Tibial nerve (tissue), 4 donors: ENCODE measurements around the gene PDYN. TPM values are rescaled to one million over a fixed set of nuclear protein-coding genes. Genes with fewer than 3 reads are reported as not detected.

Experiments used
- DNase-seq, 2 donors: peaks; one replicate each; pipeline ENCODE4 v3.0.0-alpha.2; 2019; ENCODE audit warnings: low spot score in 2 of 2
- H3K27ac ChIP-seq, 4 donors: fragments of 200-600 bp; sonication (generic) in 3 of 4; one replicate each; pipeline ENCODE4 v1.5.1; 2017 to 2019; ENCODE audit warnings: mild to moderate bottlenecking in 1 of 4
- H3K27me3 ChIP-seq, 2 donors: fragments of 200-600 bp; sonication (generic) in 1 of 2; one replicate each; pipeline versions ENCODE4 v1.5.1 to v1.6.0; 2017 to 2019
- H3K36me3 ChIP-seq, 3 donors: fragments of 200-600 bp; sonication (generic); one replicate each; pipeline ENCODE4 v1.5.1; 2018 to 2019
- H3K4me1 ChIP-seq, 4 donors: fragments of 200-600 bp; sonication (generic) in 3 of 4; one replicate each; pipeline ENCODE4 v1.5.1; 2017 to 2019
- H3K4me3 ChIP-seq, 4 donors: fragments of 200-600 bp; sonication (generic) in 3 of 4; one replicate each; pipeline ENCODE4 v1.5.1; 2017 to 2019; ENCODE audit warnings: mild to moderate bottlenecking in 1 of 4, moderate library complexity in 1 of 4
- H3K9me3 ChIP-seq, 4 donors: fragments of 200-600 bp; sonication (generic) in 3 of 4; one replicate each; pipeline ENCODE4 v1.5.1; 2017 to 2019
- EP300 ChIP-seq, 2 donors: sonication (generic); formaldehyde crosslinking; IDR thresholded peaks; one replicate each; pipeline ENCODE4 v1.6.1; 2017; ENCODE audit warnings: antibody characterized with exemption in 2 of 2, mild to moderate bottlenecking in 1 of 2
- POLR2A ChIP-seq, 2 donors: fragments of 450-650 bp; IDR thresholded peaks; one replicate each; pipeline ENCODE4 v1.6.1; 2017; ENCODE audit warnings: antibody characterized with exemption in 2 of 2, mild to moderate bottlenecking in 2 of 2, moderate library complexity in 2 of 2
- WGBS, 2 donors: methylation state at CpG; one replicate each; pipeline ENCODE4 v1.1.5; 2018; 5-methylcytosine and 5-hydroxymethylcytosine counted together
- total RNA-seq, 4 donors: library from RNA; depleted of rRNA; stranded (reverse); fragments of >200 nt; gene quantifications; one replicate each; pipeline ENCODE4 v1.1.0, GENCODE V29; 2016
- TF ChIP-seq, protein P1 (sequence below), 5 experiments: fragments of 200-600 bp in 3 of 5; fragments of 450-650 bp in 2 of 5; sonication (generic) in 3 of 5; IDR thresholded peaks; one replicate each; pipeline ENCODE4 v1.5.1; 2016 to 2019; ENCODE audit warnings: antibody characterized with exemption in 5 of 5, mild to moderate bottlenecking in 3 of 5, moderate library complexity in 2 of 5

PDYN gene
- total RNA-seq, 4 donors from 2014 or later, result not detected

DNA sequence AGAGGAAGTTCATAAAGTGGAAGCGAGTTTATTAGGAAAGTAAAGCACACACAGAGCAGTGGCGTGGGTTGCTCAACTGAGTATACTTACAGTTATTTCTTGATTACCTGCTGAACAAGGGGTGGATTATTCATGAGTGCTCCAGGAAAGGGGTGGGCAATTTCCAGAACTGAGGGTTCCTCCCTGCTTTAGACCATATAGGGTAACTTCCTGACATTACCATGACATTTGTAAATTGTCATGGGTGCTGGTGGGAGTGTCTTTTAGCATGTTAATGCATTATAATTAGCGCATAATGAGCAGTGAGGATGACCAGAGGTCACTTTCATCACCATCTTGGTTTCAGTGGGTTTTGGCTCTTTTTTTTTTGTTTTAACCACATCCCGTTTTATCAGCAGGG is 29.8 kb downstream of the PDYN start:
- Histone ChIP-seq H3K4me1 (peaks cover 0 to 13% (median 0%) of the 10 kb centered on the region in 4 donors), H3K4me3 (no peak overlapping the region), H3K27me3 (no peaks in the 10 kb centered on the region), H3K36me3 (no peaks in the 10 kb centered on the region), H3K27ac (no peak overlapping the region), H3K9me3 (no peaks in the 10 kb centered on the region)
- no peak for DNase-seq
- TF ChIP-seq EP300 (IDR thresholded peaks at IDR 0.05), result no peak
- TF ChIP-seq, protein P1, sequence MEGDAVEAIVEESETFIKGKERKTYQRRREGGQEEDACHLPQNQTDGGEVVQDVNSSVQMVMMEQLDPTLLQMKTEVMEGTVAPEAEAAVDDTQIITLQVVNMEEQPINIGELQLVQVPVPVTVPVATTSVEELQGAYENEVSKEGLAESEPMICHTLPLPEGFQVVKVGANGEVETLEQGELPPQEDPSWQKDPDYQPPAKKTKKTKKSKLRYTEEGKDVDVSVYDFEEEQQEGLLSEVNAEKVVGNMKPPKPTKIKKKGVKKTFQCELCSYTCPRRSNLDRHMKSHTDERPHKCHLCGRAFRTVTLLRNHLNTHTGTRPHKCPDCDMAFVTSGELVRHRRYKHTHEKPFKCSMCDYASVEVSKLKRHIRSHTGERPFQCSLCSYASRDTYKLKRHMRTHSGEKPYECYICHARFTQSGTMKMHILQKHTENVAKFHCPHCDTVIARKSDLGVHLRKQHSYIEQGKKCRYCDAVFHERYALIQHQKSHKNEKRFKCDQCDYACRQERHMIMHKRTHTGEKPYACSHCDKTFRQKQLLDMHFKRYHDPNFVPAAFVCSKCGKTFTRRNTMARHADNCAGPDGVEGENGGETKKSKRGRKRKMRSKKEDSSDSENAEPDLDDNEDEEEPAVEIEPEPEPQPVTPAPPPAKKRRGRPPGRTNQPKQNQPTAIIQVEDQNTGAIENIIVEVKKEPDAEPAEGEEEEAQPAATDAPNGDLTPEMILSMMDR (IDR thresholded peaks at IDR 0.05), result no peak
- TF ChIP-seq POLR2A (IDR thresholded peaks at IDR 0.05), result no peak
- 67 to 69% methylated on average over 4 of the region's 4 CpGs for WGBS, 2 donors

DNA sequence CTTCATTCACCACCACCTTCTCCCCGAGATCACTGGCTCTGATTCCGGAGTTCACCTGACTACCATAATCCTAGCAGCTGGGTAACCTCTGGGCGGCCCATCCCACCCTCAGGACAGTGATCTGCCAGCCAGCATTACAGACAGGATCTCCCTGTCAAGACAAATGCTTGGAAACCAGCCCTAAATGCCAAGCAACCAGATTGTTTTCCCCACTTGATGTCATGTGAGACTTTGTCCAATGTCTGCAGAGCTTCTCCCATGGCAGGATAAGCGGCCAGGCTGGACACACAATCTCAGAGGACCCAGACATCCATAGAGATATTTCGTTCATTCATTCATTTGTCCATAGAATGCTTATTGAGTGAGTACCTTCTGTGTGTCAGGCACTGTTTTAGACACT is 32.5 kb downstream of the PDYN start:
- 71 to 74% methylated on average over 5 of the region's 5 CpGs for WGBS, 2 donors
- no peak overlapping the region for H3K27ac ChIP-seq
- peaks cover 0 to 13% (median 0%) of the 10 kb centered on the region in 4 donors for H3K4me1 ChIP-seq
- no peak overlapping the region for H3K4me3 ChIP-seq
- no peaks in the 10 kb centered on the region for H3K9me3 ChIP-seq
- no peaks in the 10 kb centered on the region for H3K36me3 ChIP-seq
- peaks cover 0 to 4% of the 10 kb centered on the region in 2 donors for H3K27me3 ChIP-seq
- TF ChIP-seq POLR2A (IDR thresholded peaks at IDR 0.05), result no peak
- TF ChIP-seq EP300 (IDR thresholded peaks at IDR 0.05), result no peak
- TF ChIP-seq, protein P1 (IDR thresholded peaks at IDR 0.05), result no peak
- DNase-seq, result no peak

DNA sequence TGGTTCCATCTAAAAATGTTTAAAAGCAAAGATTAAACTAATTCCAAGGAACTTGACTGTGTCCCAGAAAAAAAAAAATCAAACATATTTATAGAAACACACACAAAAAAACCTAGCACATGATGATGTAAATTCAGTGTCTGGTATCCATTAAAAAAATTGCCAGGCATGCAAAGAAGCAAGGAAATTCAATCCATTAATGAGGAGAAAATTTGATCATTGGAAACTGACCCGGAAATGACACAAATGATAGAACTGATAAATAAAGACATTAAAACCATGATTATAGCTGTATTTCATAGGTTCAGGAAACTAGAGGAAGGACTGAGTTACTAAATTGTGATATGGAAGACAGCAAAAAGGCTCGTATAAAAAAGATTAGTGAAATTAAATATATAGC is 34.7 kb downstream of the PDYN start:
- Histone ChIP-seq H3K27me3 (peaks cover 0 to 4% of the 10 kb centered on the region in 2 donors), H3K27ac (no peak overlapping the region), H3K36me3 (no peaks in the 10 kb centered on the region), H3K4me1 (no peaks in the 10 kb centered on the region), H3K9me3 (no peaks in the 10 kb centered on the region), H3K4me3 (no peak overlapping the region)
- TF ChIP-seq, protein P1 (IDR thresholded peaks at IDR 0.05), result no peak
- TF ChIP-seq POLR2A (IDR thresholded peaks at IDR 0.05) (no peak), EP300 (IDR thresholded peaks at IDR 0.05) (no peak)
- DNase-seq, result no peak
- 74 to 76% methylated on average over 2 of the region's 2 CpGs for WGBS, 2 donors

DNA sequence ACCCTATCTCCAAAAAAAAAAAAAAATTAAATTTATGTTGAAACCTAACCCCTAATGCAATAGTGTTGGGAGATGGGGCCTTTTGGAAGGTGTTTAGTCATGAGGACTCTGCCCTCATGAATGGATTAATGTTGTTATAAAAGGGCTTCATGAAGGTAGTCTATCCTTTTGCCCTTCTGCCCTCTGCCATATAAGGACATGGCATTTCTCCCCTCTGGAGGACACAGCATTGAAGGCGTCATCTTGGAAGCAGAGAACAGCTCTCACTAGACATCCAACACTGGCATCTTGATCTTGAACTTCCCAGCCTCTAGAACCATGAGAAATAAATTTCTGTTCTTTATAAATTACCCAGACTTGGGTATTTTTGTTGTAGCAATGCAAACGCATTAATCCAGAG is 35.4 kb downstream of the PDYN start:
- H3K27me3 ChIP-seq, result peaks cover 0 to 4% of the 10 kb centered on the region in 2 donors
- H3K27ac ChIP-seq, result no peak overlapping the region
- H3K9me3 ChIP-seq, result no peaks in the 10 kb centered on the region
- H3K4me3 ChIP-seq, result no peak overlapping the region
- WGBS, 2 donors, result 71 to 81% methylated on average over 2 of the region's 2 CpGs
- no peaks in the 10 kb centered on the region for H3K4me1 ChIP-seq
- H3K36me3 ChIP-seq, result no peaks in the 10 kb centered on the region
- no peak for DNase-seq
- no peak for TF ChIP-seq EP300 (IDR thresholded peaks at IDR 0.05)

DNA sequence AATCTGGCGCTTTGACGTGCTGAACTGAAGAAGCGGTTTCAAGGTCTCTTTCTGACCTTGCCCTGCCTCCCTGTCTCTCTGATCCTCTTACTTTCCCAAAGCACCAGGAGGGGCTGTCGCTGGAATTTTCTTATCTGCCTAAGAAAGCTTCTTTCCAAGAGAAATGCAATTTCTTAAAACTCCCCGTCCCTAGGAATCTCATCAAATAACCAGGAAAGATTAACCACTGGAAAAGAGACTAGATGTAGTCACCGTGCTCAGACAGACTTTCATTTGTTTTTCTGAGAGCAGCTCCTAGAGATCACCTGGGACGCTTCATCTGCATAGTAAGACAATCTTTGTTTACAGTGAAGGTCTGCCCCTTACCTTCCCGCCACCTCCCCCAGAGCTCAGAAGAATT is 38.6 kb downstream of the PDYN start:
- peaks cover 0 to 4% of the 10 kb centered on the region in 2 donors for H3K27me3 ChIP-seq
- WGBS, 2 donors, result 57 to 61% methylated on average over 8 of the region's 8 CpGs

More for the DNA sequence above, 38.6 kb downstream of the PDYN start:
- no peak for TF ChIP-seq EP300 (IDR thresholded peaks at IDR 0.05)
- TF ChIP-seq, protein P1 (IDR thresholded peaks at IDR 0.05), result no peak
- no peak for DNase-seq
- no peak overlapping the region for H3K4me3 ChIP-seq
- H3K27ac ChIP-seq, result no peak overlapping the region
- peaks cover 0 to 4% (median under 1%) of the 10 kb centered on the region in 4 donors for H3K4me1 ChIP-seq
- no peaks in the 10 kb centered on the region for H3K36me3 ChIP-seq
- no peaks in the 10 kb centered on the region for H3K9me3 ChIP-seq
